C4-2B (cell line): Measurements from ENCODE around the gene NFKBIL1.

Source experiments
- H3K27ac ChIP-seq: fragments of 450-650 bp; 2 replicates; pipeline ENCODE4 v1.5.1; 2017
- CTCF ChIP-seq: fragments of 450-650 bp; conservative IDR thresholded peaks from 2 replicates; pipeline ENCODE4 v1.5.1; 2017; ENCODE audit warnings: mild to moderate bottlenecking
- ZFX ChIP-seq: fragments of 450-650 bp; IDR thresholded peaks from 2 replicates; pipeline ENCODE4 v1.6.1; 2017

NFKBIL1 gene

DNA sequence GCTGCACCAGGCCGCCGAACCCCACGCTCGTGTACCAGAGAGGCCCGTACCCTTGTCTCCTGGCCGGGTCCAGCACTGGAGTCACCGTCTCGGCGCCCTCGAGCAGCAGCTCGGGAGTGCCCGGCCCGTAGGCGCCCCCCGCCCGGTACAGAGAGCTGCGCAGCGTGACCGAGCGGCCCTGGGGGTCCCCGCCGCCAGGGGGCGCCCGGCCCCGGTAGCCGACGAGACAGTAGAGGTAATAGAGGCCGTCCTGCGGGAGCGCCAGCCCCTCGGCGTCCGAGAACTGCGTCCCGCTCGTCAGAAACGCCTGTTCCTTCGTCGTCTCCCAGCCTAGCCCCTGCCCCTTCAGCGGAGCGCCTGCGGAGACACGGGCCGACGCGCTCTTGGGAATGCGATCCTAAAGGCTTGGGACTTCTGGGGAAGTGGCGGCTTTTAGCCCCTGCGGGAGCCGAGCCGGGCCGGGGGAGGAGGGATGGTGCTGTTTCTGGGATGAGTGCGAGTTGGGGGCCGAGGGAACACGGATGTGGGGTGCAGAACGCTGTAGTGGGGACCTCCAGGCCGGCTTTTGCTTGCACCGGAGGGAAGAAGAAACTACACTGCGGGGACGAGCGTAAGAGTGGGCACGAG is 33.5 kb downstream of the NFKBIL1 start:
- TF ChIP-seq ZFX (no peak), CTCF (peak; percentile 99)
- H3K27ac ChIP-seq = no peak overlapping the region

DNA sequence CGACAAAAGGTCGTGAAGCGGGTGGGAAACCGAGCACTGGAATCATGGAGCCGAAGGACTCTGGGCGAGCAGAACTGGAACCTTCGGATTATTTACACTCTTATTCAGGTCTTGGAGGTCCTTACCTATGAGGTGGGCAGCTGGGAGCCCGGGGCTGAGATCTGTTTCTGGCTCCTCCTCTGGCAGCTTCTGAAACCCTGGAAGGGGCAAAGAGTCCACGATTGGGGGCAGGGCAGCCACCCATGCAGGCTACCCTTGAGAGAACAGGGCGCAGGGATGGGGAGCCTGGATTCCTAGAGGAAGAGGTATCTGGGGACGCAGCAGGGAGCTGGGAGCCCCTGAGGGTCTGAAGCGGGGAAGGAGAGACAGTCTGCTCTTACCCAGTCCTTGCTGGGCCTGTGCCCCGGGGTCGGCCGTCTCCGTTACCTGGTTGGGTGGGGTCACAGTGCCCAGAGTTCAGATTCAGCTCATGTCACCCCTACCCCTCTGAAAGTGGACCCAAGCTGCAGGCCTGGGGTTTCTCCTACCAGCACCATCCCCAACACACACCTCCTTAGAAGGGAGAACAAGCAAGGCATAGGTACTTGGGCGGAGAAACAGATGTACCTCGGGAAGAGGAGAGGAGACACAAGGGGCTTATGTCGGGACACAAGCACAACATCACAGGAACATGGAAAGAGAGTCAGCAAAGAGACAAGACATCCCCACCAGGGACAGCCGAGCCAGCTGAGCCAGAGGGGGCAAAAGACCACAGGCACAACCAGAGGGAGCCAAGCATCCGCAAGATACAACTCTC is 34.2 kb downstream of the NFKBIL1 start:
- no peak for TF ChIP-seq CTCF
- no peak for TF ChIP-seq ZFX
- H3K27ac ChIP-seq = no peak overlapping the region

DNA sequence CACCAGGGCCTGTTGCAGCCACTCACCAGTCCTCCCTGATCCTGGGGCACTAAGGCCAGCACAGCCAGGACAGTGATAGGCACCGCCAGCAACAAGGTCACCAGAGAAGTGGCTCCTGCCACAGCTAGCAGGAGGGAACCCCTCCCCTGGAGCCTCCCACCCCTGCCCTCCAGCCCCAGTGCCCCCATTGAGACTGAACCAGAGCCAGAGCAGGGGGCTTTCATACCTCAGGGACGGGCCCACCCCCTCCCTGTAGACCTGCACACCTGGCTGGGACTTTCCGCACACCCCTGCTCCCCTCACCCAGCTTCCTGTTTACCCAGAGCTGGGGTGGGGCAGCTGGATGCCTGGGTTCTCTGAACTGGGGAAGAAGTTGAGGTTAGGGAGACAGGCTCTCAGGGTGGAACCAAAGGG is 34.8 kb downstream of the NFKBIL1 start, which contains the start of gene LTB:
LTB (minus strand) TSS at position 195 of the 414 bp plus-strand sequence; CDS start at position 188, 7 bp downstream.
- H3K27ac ChIP-seq = no peak within 1 kb of the TSS

DNA sequence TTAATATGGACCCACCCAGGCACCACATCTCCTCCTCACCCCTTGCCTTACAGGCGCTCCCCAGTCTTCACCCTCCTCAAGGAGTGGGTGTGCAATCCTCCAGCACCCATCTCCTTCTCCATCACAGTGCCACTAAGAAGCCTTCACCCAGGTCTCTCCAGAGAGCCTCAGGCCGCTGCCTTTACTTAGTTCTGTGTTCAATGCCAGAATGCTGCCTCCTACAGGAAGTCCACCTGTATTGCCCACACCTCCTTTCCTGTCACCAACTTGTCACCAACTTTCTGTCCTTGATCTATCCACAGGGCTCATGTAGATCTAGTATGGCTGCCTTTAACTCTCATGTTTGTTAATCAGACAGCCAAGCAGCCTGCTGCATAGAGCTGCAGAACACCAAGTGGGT is 38.1 kb downstream of the NFKBIL1 start:
- no peak overlapping the region for H3K27ac ChIP-seq
- TF ChIP-seq ZFX (no peak), CTCF (no peak; the same call in 1 of the 2 replicates)

More for the DNA sequence above, 34.8 kb downstream of the NFKBIL1 start, which contains the start of gene LTB:
- TF ChIP-seq ZFX (no peak), CTCF (no peak)

GRCh38 chr6:31586008-31586407 is 38.6 kb downstream of the NFKBIL1 start, which contains the start of gene LST1:
Gene LST1, plus strand, starts transcription at chr6:31586277. Its CDS starts 1,023 bp downstream, at chr6:31587300.
- H3K27ac ChIP-seq = no peak within 1 kb of the TSS
- TF ChIP-seq CTCF (no peak), ZFX (no peak)

- H3K27ac ChIP-seq = no peak overlapping the region
- TF ChIP-seq CTCF (no peak), ZFX (no peak)
Measured at GRCh38 chr6:31586599-31587281, 39.3 kb downstream of the NFKBIL1 start.
